GM21367 (cell line): ENCODE measurements around the gene KRTAP9-7.

Source experiments
- ATAC-seq: cut with Tn5 transposase; IDR thresholded peaks from one replicate; pipeline ENCODE4 v1.9.1; 2021; ENCODE audit not compliant: unreplicated experiment

KRTAP9-7 gene

DNA sequence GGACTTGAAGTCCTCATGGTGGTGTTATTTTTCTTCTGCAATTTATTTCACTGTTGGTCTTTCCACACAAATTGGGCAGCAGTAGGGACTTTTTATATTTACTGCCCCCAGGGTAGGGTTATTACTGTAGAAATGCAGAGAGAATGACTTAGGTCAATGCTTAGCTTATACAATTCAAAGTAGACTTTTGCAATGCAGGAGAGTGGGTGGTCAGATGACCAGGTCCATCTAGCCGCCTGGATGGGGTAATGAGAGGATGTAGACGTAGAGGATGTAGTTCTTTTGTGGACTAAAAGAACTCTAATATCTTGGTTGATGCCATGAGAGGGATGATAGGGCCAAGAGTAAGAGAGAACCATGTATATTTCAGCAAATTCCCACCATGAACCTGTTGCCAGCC is 42.7 kb downstream of the KRTAP9-7 start:
- no peak for ATAC-seq

DNA sequence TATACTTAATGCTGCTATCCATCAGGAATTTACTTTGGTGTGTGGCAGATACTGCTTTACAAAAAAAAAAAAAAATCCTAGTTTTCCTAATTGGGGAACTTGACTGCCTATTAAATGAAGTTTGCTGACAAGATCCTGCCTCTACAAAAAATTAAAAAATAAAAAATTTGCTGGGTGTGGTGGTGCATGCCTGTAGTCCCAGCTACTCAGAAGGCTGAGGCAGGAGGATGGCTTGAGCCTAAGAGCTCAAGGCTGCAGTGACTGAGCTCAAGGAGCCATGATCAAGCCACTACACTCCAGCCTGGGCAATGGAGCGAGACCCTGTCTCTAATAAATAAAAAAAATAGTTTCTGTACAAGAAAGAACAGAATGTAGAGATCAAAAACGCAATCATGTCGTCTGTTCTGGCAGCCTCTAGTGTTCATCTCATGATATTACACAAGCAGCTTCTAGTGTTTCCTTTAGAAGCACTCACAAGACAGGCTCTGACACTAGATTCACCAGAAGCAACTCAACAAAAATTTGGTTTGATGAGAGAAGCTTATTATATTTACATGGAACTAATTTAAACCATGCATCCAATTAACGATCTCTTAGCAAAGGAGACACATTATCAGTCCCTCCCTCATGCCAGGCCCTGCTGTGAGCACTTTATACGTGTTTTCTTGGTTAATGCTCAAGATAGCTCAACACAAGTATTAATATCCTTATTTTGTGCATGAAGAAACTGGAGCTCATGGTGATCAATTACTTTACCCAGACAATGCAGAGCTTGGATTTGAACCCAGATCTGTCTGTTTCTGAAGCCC is 46.8 kb downstream of the KRTAP9-7 start:
- no peak for ATAC-seq

- no peak for ATAC-seq
Observed at GRCh38 chr17:41322903-41323895, 47.7 kb downstream of the KRTAP9-7 start.

- no peak for ATAC-seq
Observed at GRCh38 chr17:41324180-41325075, 48.9 kb downstream of the KRTAP9-7 start.

- no peak for ATAC-seq
Observed at GRCh38 chr17:41325126-41325525, 49.6 kb downstream of the KRTAP9-7 start.

GRCh38 chr17:41325611-41326010 is 50.1 kb downstream of the KRTAP9-7 start:
- no peak for ATAC-seq
